Measurements from ENCODE around the gene ZNF205. TPM values are rescaled to one million over a fixed set of nuclear protein-coding genes. Genes with fewer than 3 reads are reported as not detected.

The ZNF205 gene
- total and polyA plus RNA-seq, 2 experiments from 2014 or later = 16.6 to 29.1 TPM

GRCh38 chr16:3085868-3086595, 26.4 kb upstream of the ZNF205 start:
- peaks cover 72% of the 10 kb centered on the region for H3K36me3 Mint-ChIP-seq (ENCODE audit: low read depth)
- Histone ChIP-seq H4K20me1 (replicated peaks; ENCODE audit: insufficient read depth) (peaks cover 24% of the 10 kb centered on the region), H3K4me1 (ENCODE audit: insufficient read depth) (peaks cover 7% of the 10 kb centered on the region; the same call in 1 of the 2 replicates), H3K27me3 (ENCODE audit: insufficient read depth) (no peaks in the 10 kb centered on the region), H3K27ac (ENCODE audit: low read depth) (peak overlapping the region; percentile 63; the same call in 1 of the 2 replicates), H3K36me3 (ENCODE audit: insufficient read depth) (peaks cover 16% of the 10 kb centered on the region), H3K9me2 (ENCODE audit: insufficient read depth) (no peaks in the 10 kb centered on the region), H3K4me3 (no peak overlapping the region), H2AFZ (no peak overlapping the region), H3F3A (replicated peaks; ENCODE audit: low read depth) (peaks cover 38% of the 10 kb centered on the region), H3K4me2 (no peak overlapping the region), H3K79me2 (replicated peaks; ENCODE audit: insufficient read depth) (0 out of 2 replicates have a peak, but pooled peaks cover 8% of the 10 kb centered on the region)
- ATAC-seq (no peak), DNase-seq (ENCODE audit: low spot score) (no peak)
- TF ChIP-seq STAT1 (IDR thresholded peaks at IDR 0.05; ENCODE audit: unreplicated experiment) (no peak), CREB1 (CRISPR knock-in tag; IDR thresholded peaks at IDR 0.05; ENCODE audit: low read depth) (no peak), EZH2 (IDR thresholded peaks at IDR 0.05; ENCODE audit: low read depth, unreplicated experiment) (no peak), ETS1 (IDR thresholded peaks at IDR 0.05) (no peak), NANOG (IDR thresholded peaks at IDR 0.05; ENCODE audit: borderline replicate concordance) (no peak), ZNF462 (CRISPR knock-in tag; IDR thresholded peaks at IDR 0.05) (no peak), POLR2AphosphoS5 (IDR thresholded peaks at IDR 0.05; ENCODE audit: low read depth) (no peak), EZH2phosphoT487 (IDR thresholded peaks at IDR 0.05; ENCODE audit: unreplicated experiment) (no peak), ZNF114 (CRISPR knock-in tag; IDR thresholded peaks at IDR 0.05) (no peak), REST (IDR thresholded peaks at IDR 0.05; ENCODE audit: unreplicated experiment) (no peak), CTCF (conservative IDR thresholded peaks at IDR 0.05; ENCODE audit: low read depth in 2 of 2) (no peak), JUNB (IDR thresholded peaks at IDR 0.05; ENCODE audit: unreplicated experiment) (no peak), ZNF331 (CRISPR knock-in tag; IDR thresholded peaks at IDR 0.05; ENCODE audit: low read depth) (no peak)
- H3K27ac Mint-ChIP-seq = no peak overlapping the region
- H3K9me3 Mint-ChIP-seq = no peaks in the 10 kb centered on the region
- no peak overlapping the region for H3K4me3 Mint-ChIP-seq
- peaks cover 27% of the 10 kb centered on the region for H3K4me1 Mint-ChIP-seq
- H3K27me3 Mint-ChIP-seq (ENCODE audit: insufficient read depth, low read depth, poor library complexity) = peaks cover 21% of the 10 kb centered on the region
